GM19328 (cell line): ENCODE results near the gene LACTB.

Experiments
- ATAC-seq: cut with Tn5 transposase; IDR thresholded peaks from one replicate; pipeline ENCODE4 v1.9.1; 2021; ENCODE audit warnings: mild to moderate bottlenecking, moderate library complexity; ENCODE audit not compliant: unreplicated experiment

LACTB gene

GRCh38 chr15:63166219-63166618 lies 44.6 kb downstream of the LACTB start:
- ATAC-seq, result no peak

- no peak for ATAC-seq
Measured at GRCh38 chr15:63169788-63170187, 48.1 kb downstream of the LACTB start.

GRCh38 chr15:63172376-63172775 lies 50.7 kb downstream of the LACTB start:
- ATAC-seq, result no peak

GRCh38 chr15:63172851-63173451 lies 51.3 kb downstream of the LACTB start:
- no peak for ATAC-seq

- no peak for ATAC-seq
Measured at GRCh38 chr15:63176302-63176701, 54.6 kb downstream of the LACTB start.

- no peak for ATAC-seq
Measured at GRCh38 chr15:63178034-63178433, 56.4 kb downstream of the LACTB start.

- ATAC-seq, result no peak
Measured at GRCh38 chr15:63180746-63181145, 59.1 kb downstream of the LACTB start.

GRCh38 chr15:63181648-63182047 lies 60.0 kb downstream of the LACTB start:
- ATAC-seq, result no peak

- ATAC-seq, result no peak
Measured at GRCh38 chr15:63185206-63185605, 63.5 kb downstream of the LACTB start.

GRCh38 chr15:63186065-63186464 lies 64.4 kb downstream of the LACTB start:
- no peak for ATAC-seq

GRCh38 chr15:63187589-63188226 lies 66.0 kb downstream of the LACTB start:
- no peak for ATAC-seq

- no peak for ATAC-seq
Measured at GRCh38 chr15:63188247-63188925, 66.7 kb downstream of the LACTB start.

GRCh38 chr15:63188926-63189871 lies 67.5 kb downstream of the LACTB start, which contains the start of gene RAB8B:
RAB8B (plus strand) TSS chr15:63189606; CDS start chr15:63189625, 19 bp downstream.
- peak; percentile 74 for ATAC-seq

- no peak for ATAC-seq
Measured at GRCh38 chr15:63189941-63190768, 68.5 kb downstream of the LACTB start.

GRCh38 chr15:63190769-63191649 lies 69.3 kb downstream of the LACTB start:
- no peak for ATAC-seq
